Suppressor macrophage treated with lipopolysaccharide for 1 hour (primary cell): Measurements from ENCODE around the gene PRDM16.
"Not testable (repeated sequence)": the region's sequence is repeated elsewhere in the genome, so short reads cannot be mapped to it uniquely, and the experiment has no call there.

ENCODE experiments used
- DNase-seq, 3 donors: peaks; one replicate each; pipeline ENCODE4 v3.0.0-alpha.2; 2020 to 2022

The PRDM16 gene

GRCh38 chr1:3146907-3147306 lies 77.9 kb downstream of the PRDM16 start:
- no peak for DNase-seq

DNA sequence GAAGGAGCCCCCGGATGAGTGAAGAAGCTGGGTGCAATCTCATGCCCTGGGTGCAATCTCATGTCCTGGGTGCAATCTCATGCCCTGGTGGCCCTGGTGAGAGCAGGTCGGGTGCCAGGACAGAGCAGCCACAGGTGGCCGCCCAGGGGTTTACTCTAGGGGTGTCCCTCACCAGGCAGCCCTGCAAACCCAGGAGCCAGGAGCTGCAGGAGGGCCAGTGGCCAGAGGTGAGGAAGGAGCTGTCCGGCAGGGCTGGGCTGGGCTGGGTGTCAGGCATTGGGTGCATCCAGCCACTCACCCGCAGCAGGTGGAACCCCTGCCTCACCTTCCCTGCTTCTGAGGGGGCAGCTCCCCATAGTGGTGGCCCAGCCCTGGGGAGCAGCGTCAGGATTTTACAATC lies 79.2 kb downstream of the PRDM16 start:
- no peak for DNase-seq

DNA sequence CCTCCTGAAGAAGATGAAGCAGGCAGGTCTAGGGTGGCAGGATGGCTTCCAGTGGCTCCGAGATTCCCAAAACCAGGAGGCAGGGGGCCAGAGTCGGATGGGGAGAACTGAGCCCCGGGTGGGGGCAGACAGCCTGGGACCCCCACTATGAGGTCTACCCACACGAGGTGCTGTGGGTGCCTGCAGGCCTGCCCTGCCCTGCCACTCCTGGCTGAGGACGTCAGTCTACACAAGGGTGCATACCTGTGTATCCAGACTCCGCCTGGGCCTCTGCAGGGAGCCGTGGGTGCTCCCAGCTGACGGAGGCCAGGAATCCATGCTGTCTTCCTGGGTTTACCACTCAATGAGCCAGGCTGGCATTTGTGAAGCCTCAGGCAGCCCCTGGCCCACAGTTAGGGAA lies 80.3 kb downstream of the PRDM16 start:
- no peak for DNase-seq

DNA sequence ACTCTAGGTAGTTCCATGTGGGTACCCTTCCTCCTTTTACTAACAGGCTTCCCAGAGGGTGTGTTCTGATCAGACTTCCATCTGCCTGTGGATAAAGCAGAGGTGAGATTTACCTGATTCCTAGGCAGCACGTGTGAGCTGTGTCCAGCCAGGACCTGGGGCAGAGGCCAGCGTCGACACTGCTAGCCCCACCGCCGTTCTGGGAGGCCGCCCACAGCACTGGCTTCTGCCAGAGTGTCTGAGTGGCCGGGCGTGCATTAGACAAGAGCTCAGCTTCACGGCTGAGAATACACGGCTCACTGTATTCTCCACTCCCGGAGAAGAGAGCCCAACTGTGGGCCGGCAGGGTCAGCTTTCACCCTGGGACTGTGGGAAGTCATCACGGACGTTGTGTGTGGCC lies 82.5 kb downstream of the PRDM16 start:
- DNase-seq, result no peak

DNA sequence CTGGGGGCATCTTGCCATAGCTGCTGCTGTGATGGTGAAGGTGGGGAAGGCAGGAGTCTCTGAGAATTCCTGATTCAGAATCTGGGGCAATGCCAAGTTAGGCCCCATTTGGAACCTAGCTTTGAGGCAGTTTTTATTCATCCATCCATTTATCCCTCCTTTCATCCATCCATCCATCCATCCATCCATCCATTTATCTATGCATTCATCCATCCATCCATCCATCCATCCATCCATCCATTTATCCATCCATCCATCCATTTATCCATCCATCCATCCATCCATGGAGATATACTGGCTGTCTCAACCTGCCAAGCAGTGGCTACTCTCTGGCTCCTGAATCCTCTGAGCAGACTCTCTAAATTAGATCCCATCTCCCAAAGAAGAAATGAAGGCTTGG lies 83.1 kb downstream of the PRDM16 start:
- DNase-seq, result no peak

- DNase-seq, result no peak
Observed at GRCh38 chr1:3153197-3153596, 84.2 kb downstream of the PRDM16 start.

DNA sequence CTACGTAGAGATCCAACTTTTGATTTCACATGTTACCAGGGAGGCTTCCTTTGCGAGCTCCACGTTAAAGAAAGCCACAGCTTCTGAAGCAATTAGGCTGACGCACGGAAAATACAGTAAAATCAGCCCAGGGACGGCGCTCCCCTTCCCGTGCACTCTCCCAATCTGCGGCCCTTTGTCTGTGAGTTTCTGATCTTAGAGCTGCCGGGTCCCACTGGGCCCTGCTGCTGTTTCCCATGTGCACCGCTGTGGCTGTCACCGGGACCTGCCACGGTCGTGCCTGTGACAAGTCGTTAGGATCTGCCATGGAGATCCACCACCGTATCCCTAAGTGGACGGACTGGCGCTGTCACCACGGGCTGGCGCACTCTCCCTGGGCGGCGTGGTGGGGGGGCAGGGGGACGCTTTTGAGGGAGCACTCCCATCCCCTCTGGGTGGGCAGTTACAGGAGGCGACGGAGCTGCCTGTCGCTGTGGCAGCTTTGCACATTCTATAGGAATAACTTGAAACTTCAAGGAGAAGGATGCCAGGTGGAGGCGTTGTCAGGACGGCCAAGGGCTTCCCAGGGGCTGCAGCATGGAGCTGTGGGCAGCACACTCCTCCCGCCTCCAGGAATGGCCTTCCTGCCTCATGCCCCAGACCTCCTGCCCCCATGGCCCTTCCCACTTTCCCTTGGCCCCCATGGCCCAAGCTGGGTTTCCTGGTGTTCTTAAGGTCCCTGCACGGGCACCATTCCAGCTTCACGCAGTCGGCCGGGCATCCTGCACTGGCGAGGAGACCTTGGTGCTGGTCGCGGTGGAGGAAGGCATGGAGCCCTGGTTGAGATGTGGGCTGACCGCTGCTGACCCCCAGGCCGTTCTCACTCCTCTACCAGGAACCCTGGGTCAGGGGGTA lies 85.1 kb downstream of the PRDM16 start:
- no peak for DNase-seq

GRCh38 chr1:3155056-3155925 lies 86.3 kb downstream of the PRDM16 start:
- no peak for DNase-seq

GRCh38 chr1:3155926-3156220 lies 86.9 kb downstream of the PRDM16 start:
- DNase-seq, result no peak

GRCh38 chr1:3156936-3157335 lies 87.9 kb downstream of the PRDM16 start:
- no peak for DNase-seq

DNA sequence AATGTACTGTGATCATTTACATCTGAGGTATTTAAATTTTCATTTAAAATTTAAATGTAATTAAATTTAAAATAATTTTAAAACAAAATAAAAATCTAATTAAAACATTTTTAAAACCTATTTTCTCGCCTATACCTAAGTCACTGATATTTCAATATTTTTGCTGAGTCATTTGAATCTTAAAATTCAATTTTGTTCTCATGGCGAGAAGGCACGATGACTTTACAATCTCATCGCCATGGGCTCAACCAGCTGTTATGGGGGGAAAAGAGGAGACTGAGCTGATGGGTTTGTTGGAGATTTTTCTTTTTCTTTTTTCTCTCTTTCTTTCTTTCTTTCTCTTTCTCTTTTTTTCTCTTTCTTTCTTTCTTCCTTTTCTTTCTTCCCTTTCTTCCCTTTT lies 89.3 kb downstream of the PRDM16 start:
- no peak for DNase-seq

- DNase-seq, result no peak
Observed at GRCh38 chr1:3159121-3159520, 90.1 kb downstream of the PRDM16 start.

DNA sequence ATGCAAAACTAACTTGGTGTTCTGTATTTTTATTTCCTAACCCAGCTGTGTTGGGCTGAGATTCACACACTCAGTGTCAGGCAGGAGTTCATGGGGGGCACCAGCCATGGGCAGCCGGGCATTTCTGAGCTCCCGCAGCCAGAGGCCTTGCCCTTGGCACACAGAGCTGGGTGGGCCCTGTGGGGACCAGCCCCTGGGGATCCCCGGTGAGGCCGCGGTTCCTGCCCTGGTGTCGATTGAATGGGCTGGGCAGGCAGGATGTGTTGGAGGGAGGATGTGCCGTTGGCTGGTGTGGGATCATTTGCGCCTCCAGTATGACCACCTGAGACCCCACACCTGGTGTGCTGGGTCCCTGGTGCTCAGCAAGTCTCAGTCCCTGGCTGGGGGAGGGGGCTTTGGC lies 91.0 kb downstream of the PRDM16 start:
- DNase-seq, result no peak

GRCh38 chr1:3160647-3161145 lies 91.7 kb downstream of the PRDM16 start:
- no peak for DNase-seq

DNA sequence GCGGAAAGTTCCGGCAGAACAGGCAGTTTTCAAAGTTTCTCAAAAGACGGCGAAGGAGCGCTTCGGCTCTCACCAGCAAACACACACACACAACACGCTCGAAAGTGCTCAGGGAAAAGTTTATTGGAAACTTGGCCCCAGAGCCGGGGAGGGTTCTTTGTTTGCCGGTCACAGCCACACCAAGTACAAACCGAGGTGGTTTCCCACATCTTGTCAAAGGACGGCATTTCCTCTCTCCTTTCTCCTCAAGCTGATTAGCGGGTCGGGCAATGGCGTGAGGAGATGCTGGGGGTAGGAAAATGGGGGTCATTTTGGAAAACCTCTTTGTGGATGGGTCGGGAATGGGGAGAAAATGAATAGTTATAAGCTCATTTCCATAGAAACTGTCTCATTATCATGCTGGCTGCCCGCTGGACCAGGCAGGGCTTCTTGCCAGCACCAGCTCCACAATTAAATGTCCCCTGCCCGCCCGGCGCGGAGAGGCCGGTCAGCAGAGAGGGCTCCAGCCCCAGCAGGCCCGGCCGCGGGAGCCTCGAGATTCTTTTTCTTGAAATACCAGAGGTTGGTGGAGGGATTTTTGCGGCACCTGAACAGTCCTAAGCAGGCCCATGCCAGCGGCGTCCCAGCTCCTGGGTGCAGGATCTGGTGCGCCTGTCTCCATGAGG lies 92.3 kb downstream of the PRDM16 start:
- DNase-seq, result peak in 1 of 3 donors; percentile 13

DNA sequence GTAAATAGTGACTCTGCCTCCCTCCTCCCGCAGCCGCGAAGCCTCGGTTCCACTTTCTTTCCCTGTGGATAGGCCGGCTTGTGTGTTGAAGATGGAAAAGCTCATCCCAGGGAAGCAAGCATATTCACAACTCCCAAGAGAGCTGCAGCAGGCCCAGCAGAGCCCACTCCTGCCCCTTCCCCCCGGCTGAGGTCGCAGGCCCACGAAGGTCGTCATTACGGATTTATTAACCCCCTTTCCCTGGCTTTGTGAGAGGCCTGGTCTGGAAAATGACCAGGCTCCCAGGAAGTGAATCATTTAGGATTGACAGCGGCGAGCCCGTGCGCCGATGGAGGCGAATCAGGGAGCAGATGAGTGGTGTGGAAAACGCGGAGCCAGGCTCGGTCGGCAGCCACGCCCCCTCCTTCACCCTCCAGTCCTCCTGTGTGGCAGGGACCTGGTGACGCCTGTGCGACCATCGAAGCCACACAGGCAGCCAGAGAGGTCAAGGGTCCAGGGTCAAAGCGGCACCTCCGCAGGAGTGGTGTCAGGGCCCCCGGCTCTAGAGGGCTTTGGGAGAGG lies 93.4 kb downstream of the PRDM16 start:
- DNase-seq, result no peak

DNA sequence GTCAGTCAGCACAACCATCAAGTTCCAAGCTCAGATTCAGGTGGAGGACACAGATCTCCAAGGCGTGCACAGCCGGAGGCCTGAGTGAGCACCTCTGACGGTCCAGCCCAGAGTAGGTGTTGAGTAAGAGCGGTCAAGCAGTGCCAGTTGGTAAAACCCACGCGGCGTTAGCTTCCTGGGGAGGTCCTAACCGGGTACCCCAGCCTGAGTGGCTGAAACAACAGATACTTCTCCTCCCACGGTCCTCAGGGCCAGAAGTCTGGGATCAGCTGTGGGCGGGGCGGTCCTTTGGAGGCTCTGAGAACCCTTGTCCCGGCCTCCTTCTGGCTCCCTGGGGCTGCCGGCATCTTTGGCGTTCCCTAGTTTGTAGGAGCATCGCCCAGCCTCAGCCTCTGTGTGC lies 94.4 kb downstream of the PRDM16 start:
- DNase-seq, result no peak

- no peak for DNase-seq
Observed at GRCh38 chr1:3164671-3165070, 95.7 kb downstream of the PRDM16 start.

DNA sequence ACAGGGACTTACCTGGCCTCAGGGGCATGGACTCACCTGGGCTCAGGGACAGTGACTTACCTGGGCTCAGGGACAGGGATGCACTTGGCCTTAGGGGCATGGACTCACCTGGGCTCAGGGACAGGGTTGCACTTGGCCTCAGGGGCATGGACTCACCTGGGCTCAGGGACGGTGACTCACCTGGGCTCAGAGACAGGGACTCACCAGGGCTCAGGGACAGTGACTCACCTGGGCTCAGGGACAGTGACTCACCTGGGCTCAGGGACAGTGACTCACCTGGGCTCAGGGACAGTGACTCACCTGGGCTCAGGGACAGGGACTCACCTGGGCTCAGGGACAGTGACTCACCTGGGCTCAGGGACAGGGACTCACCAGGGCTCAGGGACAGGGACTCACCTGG lies 96.2 kb downstream of the PRDM16 start:
- DNase-seq, result not testable (repeated sequence)

DNA sequence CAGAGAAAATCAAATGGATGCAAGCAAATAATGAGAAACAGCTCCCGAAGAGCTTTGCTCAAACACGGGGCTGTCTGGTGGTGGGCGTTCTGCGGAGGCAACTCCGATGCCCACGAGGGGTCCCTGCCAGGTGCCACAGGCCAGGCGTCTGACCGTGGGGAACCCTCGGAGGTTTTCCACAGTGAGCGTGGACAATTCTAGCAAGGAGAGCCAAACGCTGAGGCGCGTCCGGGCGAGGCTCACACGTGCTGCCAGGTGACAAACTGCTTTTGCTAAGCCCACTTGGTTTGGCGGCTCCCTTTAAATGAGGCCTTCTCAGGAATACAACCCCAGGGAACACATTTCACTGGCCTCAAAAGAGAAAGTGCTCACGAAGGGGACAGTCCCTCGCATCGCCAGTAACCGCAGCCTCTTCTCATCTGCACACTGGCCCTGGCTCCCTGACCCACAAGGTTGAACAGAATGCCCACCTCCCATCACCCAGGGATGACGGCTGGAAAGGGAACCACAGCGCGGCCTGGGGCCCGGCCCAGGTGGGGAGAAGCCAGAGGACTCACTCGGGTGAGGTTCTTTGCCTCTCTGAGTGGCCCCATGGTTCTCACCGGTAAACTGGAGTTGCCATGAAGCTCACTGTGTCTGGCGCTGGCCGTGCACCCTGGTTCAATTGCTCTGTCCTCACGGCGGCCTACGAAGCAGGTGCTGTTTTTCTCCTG lies 97.4 kb downstream of the PRDM16 start:
- DNase-seq, result no peak

DNA sequence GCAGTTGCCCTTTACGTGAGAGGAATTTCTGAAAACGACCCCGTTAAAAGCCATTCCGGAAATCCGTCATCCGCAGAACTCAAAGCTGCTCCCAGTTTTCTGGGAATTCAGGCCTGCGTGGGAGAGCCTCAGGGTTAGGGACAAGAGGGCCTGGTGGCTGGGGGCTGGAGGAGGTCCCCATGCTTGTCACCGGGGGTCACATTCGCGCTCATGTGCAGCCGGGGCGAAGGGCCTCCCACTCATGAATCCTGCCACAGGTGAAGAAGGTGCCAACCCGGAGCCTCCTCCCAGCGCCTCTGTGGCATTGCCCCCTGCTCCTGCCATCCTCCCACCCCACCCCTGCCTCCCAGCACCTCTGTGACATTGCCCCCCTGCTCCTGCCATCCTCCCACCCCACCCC lies 98.3 kb downstream of the PRDM16 start:
- no peak for DNase-seq

DNA sequence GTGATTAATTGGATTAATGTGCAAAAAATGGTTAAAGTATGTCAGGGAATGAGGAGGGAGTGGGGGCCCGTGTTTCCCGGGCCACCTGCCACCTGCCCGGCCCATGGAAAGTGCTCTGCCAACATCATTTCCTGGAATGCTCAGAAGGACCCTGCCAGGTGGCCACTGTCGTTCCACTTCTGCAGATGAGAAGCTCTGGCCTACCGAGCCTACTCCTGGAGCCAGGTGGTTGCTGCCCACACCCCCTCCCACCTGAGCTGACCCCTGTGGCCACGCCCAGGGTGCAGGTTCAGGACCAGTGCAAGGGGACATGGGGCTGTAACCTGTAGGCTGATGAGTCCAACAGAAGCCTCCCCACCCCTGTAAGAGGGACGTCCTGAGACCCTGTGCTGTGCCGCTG lies 99.7 kb downstream of the PRDM16 start:
- DNase-seq, result no peak
